Activated CD4-positive, alpha-beta T cell treated with anti-CD3 and anti-CD28 coated beads, Interleukin-2, Interleukin-6, amounts not matched to agents 100 ng/mL and 50 ng/mL, durations not matched to agents 16 hours and 8 hours (primary cell): Measurements from ENCODE around the gene SHISA6.

Experiments
- DNase-seq: peaks from one replicate; pipeline ENCODE4 v3.0.0-alpha.2; 2020

The SHISA6 gene

DNA sequence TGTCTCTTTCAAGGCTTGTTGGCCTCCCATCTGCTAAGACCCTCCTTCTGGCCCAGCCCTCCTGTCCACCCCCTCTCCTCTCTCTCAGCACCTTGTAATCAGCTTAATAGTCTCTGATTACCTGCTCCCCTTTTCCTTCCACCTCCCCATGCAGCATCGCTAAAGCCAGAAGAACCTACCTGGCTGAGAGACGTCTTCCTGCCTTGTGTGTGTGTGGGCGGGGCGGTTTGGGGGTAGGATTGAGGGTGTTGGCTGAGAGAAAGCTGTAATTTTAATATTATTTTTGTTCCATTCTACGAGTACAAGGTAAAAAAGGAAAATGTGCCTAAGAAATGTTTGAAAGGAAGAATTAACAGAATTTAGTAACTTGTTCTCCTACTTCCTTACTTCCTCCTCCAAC is 360.6 kb downstream of the SHISA6 start:
- no peak for DNase-seq

GRCh38 chr17:11608396-11608795 is 367.4 kb downstream of the SHISA6 start:
- no peak for DNase-seq

- DNase-seq = no peak
Measured at GRCh38 chr17:11610999-11611566, 370.1 kb downstream of the SHISA6 start.

- no peak for DNase-seq
Measured at GRCh38 chr17:11612956-11613355, 371.9 kb downstream of the SHISA6 start.
